Smooth muscle cell (in vitro differentiated cells): ENCODE data around the gene PAK5. TPM values are rescaled to one million over a fixed set of nuclear protein-coding genes. Genes with fewer than 3 reads are reported as not detected.

Source experiments
- DNase-seq: peaks from one replicate; lab custom pipeline; 2025; ENCODE audit not compliant: unreplicated experiment; lab: John Stamatoyannopoulos, UW
- H2AFZ ChIP-seq: fragments of 200-600 bp; sonication (generic); 2 replicates; pipeline ENCODE4 v1.6.0; 2016; ENCODE audit warnings: antibody characterized with exemption, low read depth, mild to moderate bottlenecking
- H3F3A ChIP-seq: fragments of 200-600 bp; sonication (generic); 2 replicates; pipeline ENCODE4 v1.6.0; 2017; ENCODE audit warnings: antibody characterized with exemption, low read depth
- H3K27ac ChIP-seq: fragments of 200-600 bp; sonication (generic); 2 replicates; pipeline ENCODE4 v1.5.1; 2016; ENCODE audit warnings: low read depth, mild to moderate bottlenecking
- H3K27me3 ChIP-seq: fragments of 200-600 bp; sonication (generic); 2 replicates; pipeline ENCODE4 v1.6.1; 2016; ENCODE audit warnings: low read depth, mild to moderate bottlenecking
- H3K36me3 ChIP-seq: fragments of 200-600 bp; sonication (generic); 2 replicates; pipeline ENCODE4 v1.5.1; 2016; ENCODE audit warnings: low read depth
- H3K4me1 ChIP-seq: fragments of 200-600 bp; sonication (generic); 2 replicates; pipeline ENCODE4 v1.5.1; 2016; ENCODE audit warnings: low read depth
- H3K4me2 ChIP-seq: fragments of 200-600 bp; sonication (generic); 2 replicates; pipeline ENCODE4 v1.6.0; 2016; ENCODE audit warnings: mild to moderate bottlenecking
- H3K4me3 ChIP-seq: fragments of 200-600 bp; sonication (generic); 2 replicates; pipeline ENCODE4 v1.5.1; 2016; ENCODE audit warnings: mild to moderate bottlenecking
- H3K79me2 ChIP-seq: fragments of 200-600 bp; sonication (generic); 2 replicates; pipeline ENCODE4 v1.6.0; 2016; ENCODE audit warnings: low read depth, mild to moderate bottlenecking
- H3K9ac ChIP-seq: fragments of 200-600 bp; sonication (generic); 2 replicates; pipeline ENCODE4 v1.6.0; 2016; ENCODE audit warnings: low read depth
- H3K9me3 ChIP-seq: fragments of 200-600 bp; sonication (generic); replicated peaks from 2 replicates; pipeline ENCODE4 v1.5.1; 2016; ENCODE audit warnings: low read depth
- H4K20me1 ChIP-seq: fragments of 200-600 bp; sonication (generic); 2 replicates; pipeline ENCODE4 v1.6.0; 2016; ENCODE audit warnings: low read depth
- CTCF ChIP-seq: fragments of 200-600 bp; sonication (generic); IDR thresholded peaks from 2 replicates; pipeline ENCODE4 v1.5.1; 2017; ENCODE audit warnings: borderline replicate concordance, mild to moderate bottlenecking, antibody characterized with exemption; ENCODE audit not compliant: insufficient read depth, poor library complexity, severe bottlenecking
- WGBS: methylation state at CpG from one replicate; pipeline ENCODE4 v1.1.7; 2016; ENCODE audit warnings: low lambda C conversion rate; 5-methylcytosine and 5-hydroxymethylcytosine counted together
- polyA plus RNA-seq: library from polyadenylated mRNA; unstranded; fragments of >200 nt; fragmentation: Nextera tagmentation; extraction: Ambion mirVana; gene quantifications from 2 replicates; pipeline ENCODE4 v1.2.1, GENCODE V29; 2016
- total RNA-seq: library from RNA; depleted of rRNA; stranded (reverse); fragments of >200 nt; gene quantifications from 2 replicates; pipeline ENCODE4 v1.2.3, GENCODE V29; 2014

Gene PAK5
- total and polyA plus RNA-seq, 2 experiments from 2014 or later, result 0.13 TPM; not detected in 1

DNA sequence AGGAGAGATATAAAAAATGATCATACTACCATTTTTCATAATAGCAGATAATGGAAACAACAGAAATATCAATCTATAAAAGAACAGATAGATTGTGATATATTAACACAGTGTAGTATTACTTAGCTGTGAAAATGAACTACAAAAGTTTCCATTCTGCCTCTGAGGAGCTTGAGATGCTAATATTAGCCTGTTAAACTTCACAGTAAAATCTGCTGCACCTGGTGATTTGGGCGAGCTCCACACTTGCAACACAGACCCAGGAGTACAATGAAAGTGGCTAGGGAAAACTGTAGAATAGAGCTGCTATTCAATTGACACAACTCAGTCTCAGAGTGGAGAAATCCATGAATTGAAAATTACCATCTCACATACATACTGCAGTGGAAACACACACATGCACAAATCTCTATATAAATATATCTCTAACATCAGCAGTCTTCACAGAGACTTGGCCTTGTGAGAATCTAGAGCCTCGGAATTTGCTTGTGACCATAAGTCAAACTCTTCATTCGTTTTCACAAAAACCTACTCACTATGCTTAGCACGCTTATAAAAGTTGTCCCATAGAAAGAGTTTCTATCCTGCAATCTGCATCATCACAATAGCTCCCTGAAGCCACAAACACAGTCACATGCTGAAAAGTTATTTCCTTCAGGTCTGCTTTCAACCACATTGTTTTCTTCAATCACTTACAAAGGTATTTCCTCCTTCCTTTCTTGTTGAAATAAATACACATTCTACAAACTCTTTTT is 133.0 kb downstream of the PAK5 start:
- Histone ChIP-seq H3K9me3 (no peaks in the 10 kb centered on the region), H3K4me3 (no peak overlapping the region), H3K4me2 (no peak overlapping the region), H3K36me3 (no peaks in the 10 kb centered on the region), H3K27ac (no peak overlapping the region), H4K20me1 (no peaks in the 10 kb centered on the region), H2AFZ (no peak overlapping the region), H3K27me3 (peaks cover 5% of the 10 kb centered on the region), H3K79me2 (no peaks in the 10 kb centered on the region), H3F3A (no peaks in the 10 kb centered on the region), H3K9ac (no peak overlapping the region), H3K4me1 (no peaks in the 10 kb centered on the region)
- WGBS, result 72% methylated on average over 4 of the region's 4 CpGs
- DNase-seq, result no peak
- no peak for TF ChIP-seq CTCF

DNA sequence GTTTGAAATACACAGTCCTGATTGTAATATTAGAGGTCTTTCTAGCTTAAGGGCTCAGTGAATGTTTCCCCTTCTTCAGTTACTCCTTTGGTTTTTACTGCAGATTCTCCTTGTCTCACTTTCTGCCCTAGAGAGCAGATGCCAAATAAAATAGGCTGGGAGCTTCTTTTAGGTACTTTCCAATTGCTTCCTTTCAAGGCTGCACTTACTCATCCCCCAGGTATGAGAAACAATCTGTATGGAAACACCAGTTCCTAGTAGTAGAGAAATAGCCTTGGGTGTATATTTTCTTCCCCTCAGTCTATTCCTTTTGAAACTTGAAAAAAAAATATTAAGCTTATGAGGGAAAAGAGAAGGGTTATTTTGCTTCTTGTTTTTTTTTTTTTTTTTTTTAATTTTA is 139.7 kb downstream of the PAK5 start:
- H2AFZ ChIP-seq, result no peak overlapping the region
- H3K9me3 ChIP-seq, result no peaks in the 10 kb centered on the region
- DNase-seq, result no peak
- H3K79me2 ChIP-seq, result no peaks in the 10 kb centered on the region
- H3K27me3 ChIP-seq, result peaks cover 3% of the 10 kb centered on the region
- H3K4me3 ChIP-seq, result no peak overlapping the region
- no peak overlapping the region for H3K9ac ChIP-seq
- H4K20me1 ChIP-seq, result no peaks in the 10 kb centered on the region
- H3F3A ChIP-seq, result no peaks in the 10 kb centered on the region
- no peaks in the 10 kb centered on the region for H3K36me3 ChIP-seq
- no peak for TF ChIP-seq CTCF
- no peaks in the 10 kb centered on the region for H3K4me1 ChIP-seq
- H3K27ac ChIP-seq, result no peak overlapping the region
- H3K4me2 ChIP-seq, result no peak overlapping the region

GRCh38 chr20:9689041-9689440 is 149.8 kb downstream of the PAK5 start:
- 66% methylated on average over 5 of the region's 5 CpGs for WGBS
- Histone ChIP-seq H2AFZ (no peak overlapping the region), H3K27me3 (peaks cover 3% of the 10 kb centered on the region), H3K4me3 (no peak overlapping the region), H3K9me3 (no peaks in the 10 kb centered on the region), H3K4me1 (no peaks in the 10 kb centered on the region), H3K4me2 (no peak overlapping the region), H3K36me3 (no peaks in the 10 kb centered on the region), H3K79me2 (no peaks in the 10 kb centered on the region), H4K20me1 (no peaks in the 10 kb centered on the region), H3K27ac (no peak overlapping the region), H3K9ac (no peak overlapping the region), H3F3A (no peaks in the 10 kb centered on the region)
- DNase-seq, result no peak
- TF ChIP-seq CTCF, result no peak

DNA sequence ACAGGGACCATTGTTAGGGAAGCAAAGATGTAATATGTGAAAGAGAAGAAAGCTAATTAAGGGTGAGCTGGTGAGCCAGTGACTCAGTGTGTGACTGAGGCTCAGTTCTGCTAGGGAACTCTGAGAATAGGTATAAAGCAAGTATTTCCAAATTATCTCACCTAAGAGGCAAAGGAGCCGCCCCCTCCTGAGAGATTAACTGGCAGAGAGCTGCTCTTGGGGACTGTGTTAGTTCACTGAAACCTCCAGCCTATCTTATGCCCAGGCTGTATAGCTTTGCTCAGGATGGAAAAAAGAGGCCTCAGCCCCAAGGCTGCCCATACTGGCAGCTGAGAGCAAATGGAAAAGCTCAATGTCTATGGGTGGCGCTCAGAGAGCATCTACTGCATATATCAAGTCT is 152.0 kb downstream of the PAK5 start:
- WGBS, result 96% methylated on average over 2 of the region's 2 CpGs
- H3K4me3 ChIP-seq, result no peak overlapping the region
- no peaks in the 10 kb centered on the region for H4K20me1 ChIP-seq
- no peak overlapping the region for H3K9ac ChIP-seq
- no peaks in the 10 kb centered on the region for H3K9me3 ChIP-seq
- H3K36me3 ChIP-seq, result no peaks in the 10 kb centered on the region
- no peaks in the 10 kb centered on the region for H3K79me2 ChIP-seq
- no peak for TF ChIP-seq CTCF
- no peaks in the 10 kb centered on the region for H3K4me1 ChIP-seq
- no peak overlapping the region for H3K4me2 ChIP-seq
- no peaks in the 10 kb centered on the region for H3F3A ChIP-seq
- H3K27ac ChIP-seq, result no peak overlapping the region
- H2AFZ ChIP-seq, result no peak overlapping the region
- H3K27me3 ChIP-seq, result peaks cover 3% of the 10 kb centered on the region
- no peak for DNase-seq
